Mesenchymal stem cell (in vitro differentiated cells and primary cell): ENCODE measurements around the gene PIAS4.

Experiments
- DNase-seq: peaks from one replicate; pipeline ENCODE4 v3.0.0-alpha.2; 2013
- H2AFZ ChIP-seq: one replicate; pipeline ENCODE4 v1.6.1; 2013; ENCODE audit warnings: low read depth, mild to moderate bottlenecking, control low read depth, inconsistent platforms, low read length, moderate library complexity
- H2AK5ac ChIP-seq: 2 replicates; pipeline ENCODE4 v1.6.1; 2013; ENCODE audit warnings: low read length, moderate library complexity, mild to moderate bottlenecking, inconsistent platforms; ENCODE audit not compliant: severe bottlenecking
- H2BK120ac ChIP-seq: one replicate; pipeline ENCODE4 v1.6.1; 2013; ENCODE audit warnings: low read depth, mild to moderate bottlenecking, inconsistent platforms, low read length, moderate library complexity
- H2BK12ac ChIP-seq, 2 experiments: one replicate each; pipeline ENCODE4 v1.6.1; 2013; ENCODE audit warnings: inconsistent platforms in 2 of 2, low read length in 2 of 2, mild to moderate bottlenecking in 2 of 2, moderate library complexity in 2 of 2, control low read depth in 1 of 2
- H2BK15ac ChIP-seq: one replicate; pipeline ENCODE4 v1.6.1; 2013; ENCODE audit warnings: mild to moderate bottlenecking, low read depth, inconsistent platforms; ENCODE audit not compliant: poor library complexity, severe bottlenecking
- H2BK5ac ChIP-seq: 2 replicates; pipeline ENCODE4 v1.6.1; 2013; ENCODE audit warnings: low read depth, mild to moderate bottlenecking, low read length, control low read depth, inconsistent platforms; ENCODE audit not compliant: poor library complexity, severe bottlenecking
- H3K14ac ChIP-seq, 2 experiments: one replicate each; pipeline ENCODE4 v1.6.1; 2013; ENCODE audit warnings: inconsistent platforms in 2 of 2, low read length in 2 of 2, control low read depth in 1 of 2, mild to moderate bottlenecking in 1 of 2, moderate library complexity in 1 of 2
- H3K18ac ChIP-seq, 2 experiments: one replicate each; pipeline ENCODE4 v1.6.1; 2013; ENCODE audit warnings: inconsistent platforms in 2 of 2, low read length in 2 of 2, control low read depth in 1 of 2, low read depth in 1 of 2, mild to moderate bottlenecking in 1 of 2
- H3K23ac ChIP-seq, 2 experiments: one replicate each; pipeline ENCODE4 v1.6.1; 2013; ENCODE audit warnings: inconsistent platforms in 2 of 2, low read length in 2 of 2, mild to moderate bottlenecking in 2 of 2, moderate library complexity in 2 of 2, control low read depth in 1 of 2
- H3K27ac ChIP-seq: 2 replicates; pipeline ENCODE4 v1.5.1; 2013; ENCODE audit warnings: mild to moderate bottlenecking, moderate library complexity, low read length, control low read depth, inconsistent platforms; ENCODE audit not compliant: poor library complexity, severe bottlenecking
- H3K27me3 ChIP-seq, 2 experiments: 2 replicates each; pipeline versions ENCODE4 v1.6.1 to v1.7.0; 2013; ENCODE audit warnings: low read length in 2 of 2, mild to moderate bottlenecking in 2 of 2, moderate library complexity in 2 of 2, control low read depth in 1 of 2, inconsistent platforms in 1 of 2; ENCODE audit not compliant: control insufficient read depth in 1 of 2, insufficient read depth in 1 of 2
- H3K36me3 ChIP-seq, 2 experiments: 2 replicates each; pipeline versions ENCODE4 v1.6.1 to v1.7.0; 2013; ENCODE audit warnings: low read length in 2 of 2, control low read depth in 1 of 2, inconsistent platforms in 1 of 2, low read depth in 1 of 2, mild to moderate bottlenecking in 1 of 2; ENCODE audit not compliant: insufficient read depth in 2 of 2, control insufficient read depth in 1 of 2
- H3K4ac ChIP-seq, 2 experiments: one replicate each; pipeline ENCODE4 v1.6.1; 2013; ENCODE audit warnings: inconsistent platforms in 2 of 2, low read length in 2 of 2, mild to moderate bottlenecking in 2 of 2, moderate library complexity in 2 of 2, control low read depth in 1 of 2, low read depth in 1 of 2
- H3K4me1 ChIP-seq: 2 replicates; pipeline ENCODE4 v1.6.1; 2013; ENCODE audit warnings: low read depth, low read length, control low read depth; ENCODE audit not compliant: control insufficient read depth, insufficient read depth
- H3K4me2 ChIP-seq: 2 replicates; pipeline ENCODE4 v1.6.1; 2013; ENCODE audit warnings: low read length, mild to moderate bottlenecking, inconsistent platforms; ENCODE audit not compliant: poor library complexity, severe bottlenecking
- H3K4me3 ChIP-seq, 2 experiments: 2 replicates each; pipeline versions ENCODE4 v1.5.1 to v1.7.0; 2013; ENCODE audit warnings: low read length in 2 of 2, mild to moderate bottlenecking in 2 of 2, control low read depth in 1 of 2, low read depth in 1 of 2; ENCODE audit not compliant: insufficient read depth in 1 of 2
- H3K79me1 ChIP-seq: replicated peaks from 2 replicates; pipeline ENCODE4 v1.6.1; 2013; ENCODE audit warnings: mild to moderate bottlenecking, control low read depth, low read length, inconsistent platforms; ENCODE audit not compliant: poor library complexity, severe bottlenecking
- H3K9ac ChIP-seq: 2 replicates; pipeline ENCODE4 v1.7.0; 2013; ENCODE audit warnings: mild to moderate bottlenecking, low read length, moderate library complexity
- H3K9me3 ChIP-seq: 2 replicates; pipeline ENCODE4 v1.7.0; 2013; ENCODE audit warnings: mild to moderate bottlenecking, low read length; ENCODE audit not compliant: control insufficient read depth
- H4K8ac ChIP-seq: one replicate; pipeline ENCODE4 v1.6.1; 2013; ENCODE audit warnings: inconsistent platforms, mild to moderate bottlenecking, low read length, moderate library complexity
- H4K91ac ChIP-seq: one replicate; pipeline ENCODE4 v1.6.1; 2013; ENCODE audit warnings: mild to moderate bottlenecking, low read length, inconsistent platforms
- WGBS: methylation state at CpG from one replicate; pipeline ENCODE4 v1.1.7; 2013; ENCODE audit warnings: mixed read lengths; 5-methylcytosine and 5-hydroxymethylcytosine counted together

The PIAS4 gene

GRCh38 chr19:4077800-4078684, 70.5 kb downstream of the PIAS4 start:
- no peak overlapping the region for H4K91ac ChIP-seq
- peak overlapping the region; percentile 82 for H3K9ac ChIP-seq
- no peaks in the 10 kb centered on the region for H3K9me3 ChIP-seq
- peak overlapping the region in 1 of 2 experiments; percentile 42 for H2BK12ac ChIP-seq
- peak overlapping the region; percentile 92 for H4K8ac ChIP-seq
- H3K79me1 ChIP-seq = no peaks in the 10 kb centered on the region
- peak; percentile 35 for DNase-seq
- H2BK120ac ChIP-seq = no peak overlapping the region
- H2BK5ac ChIP-seq = no peak overlapping the region
- H3K18ac ChIP-seq = peak overlapping the region; percentile 34 to 62
- no peak overlapping the region for H3K23ac ChIP-seq
- H2BK15ac ChIP-seq = peak overlapping the region; percentile 48
- peak overlapping the region; percentile 63 for H3K4me2 ChIP-seq
- H3K27me3 ChIP-seq = no peaks in the 10 kb centered on the region
- H3K4ac ChIP-seq = peak overlapping the region; percentile 6 to 26
- H3K36me3 ChIP-seq = no peaks in the 10 kb centered on the region
- H2AK5ac ChIP-seq = no peak overlapping the region
- peak overlapping the region in 1 of 2 experiments; percentile 77 for H3K4me3 ChIP-seq
- peaks cover 5% of the 10 kb centered on the region for H3K4me1 ChIP-seq
- H3K14ac ChIP-seq = peak overlapping the region in 1 of 2 experiments; percentile 41
- 46% methylated on average over 28 of the region's 33 CpGs for WGBS
- H2AFZ ChIP-seq = peak overlapping the region; percentile 58
- no peak overlapping the region for H3K27ac ChIP-seq

DNA sequence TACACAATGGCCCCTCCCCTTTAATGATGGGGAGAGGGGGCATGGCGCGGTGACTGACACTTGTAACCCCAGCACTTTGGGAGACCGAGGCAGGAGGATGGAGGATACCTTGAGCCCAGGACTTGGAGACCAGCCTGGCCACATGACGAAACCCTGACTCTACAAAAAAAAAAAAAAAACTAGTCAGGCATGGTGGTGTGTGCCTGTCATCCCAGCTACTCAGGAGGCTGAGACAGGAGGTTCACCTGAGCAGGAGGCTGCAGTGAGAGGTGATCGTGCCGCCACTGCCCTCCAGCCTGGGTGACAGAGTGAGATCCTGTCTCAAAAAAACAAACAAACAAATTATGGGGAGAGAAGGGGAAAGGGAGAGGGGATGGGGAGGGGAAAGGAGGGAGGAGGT, 72.9 kb downstream of the PIAS4 start:
- H3K36me3 ChIP-seq = no peaks in the 10 kb centered on the region
- WGBS = 75% methylated on average over 5 of the region's 6 CpGs
- H2BK120ac ChIP-seq = no peak overlapping the region
- H2AK5ac ChIP-seq = no peak overlapping the region
- H2BK5ac ChIP-seq = no peak overlapping the region
- no peaks in the 10 kb centered on the region for H3K27me3 ChIP-seq
- no peak overlapping the region for H4K91ac ChIP-seq
- H3K18ac ChIP-seq = no peak overlapping the region
- no peak overlapping the region for H3K4me3 ChIP-seq
- no peak overlapping the region for H4K8ac ChIP-seq
- DNase-seq = no peak
- H2BK15ac ChIP-seq = no peak overlapping the region
- no peak overlapping the region for H3K4ac ChIP-seq
- H3K4me1 ChIP-seq = peaks cover 7% of the 10 kb centered on the region
- H3K4me2 ChIP-seq = no peak overlapping the region
- H3K23ac ChIP-seq = no peak overlapping the region
- H3K79me1 ChIP-seq = no peaks in the 10 kb centered on the region
- H3K9me3 ChIP-seq = no peaks in the 10 kb centered on the region
- no peak overlapping the region for H2BK12ac ChIP-seq
- H2AFZ ChIP-seq = no peak overlapping the region
- H3K9ac ChIP-seq = no peak overlapping the region
- H3K14ac ChIP-seq = no peak overlapping the region
- no peak overlapping the region for H3K27ac ChIP-seq

- H3K23ac ChIP-seq = no peak overlapping the region
- H3K4me2 ChIP-seq = no peak overlapping the region
- H3K4me3 ChIP-seq = no peak overlapping the region
- H2BK120ac ChIP-seq = no peak overlapping the region
- no peaks in the 10 kb centered on the region for H3K27me3 ChIP-seq
- no peak overlapping the region for H2BK15ac ChIP-seq
- no peak for DNase-seq
- H4K91ac ChIP-seq = no peak overlapping the region
- H3K4me1 ChIP-seq = peaks cover 12% of the 10 kb centered on the region
- H2AK5ac ChIP-seq = no peak overlapping the region
- no peaks in the 10 kb centered on the region for H3K36me3 ChIP-seq
- no peaks in the 10 kb centered on the region for H3K9me3 ChIP-seq
- H3K4ac ChIP-seq = no peak overlapping the region
- H3K9ac ChIP-seq = no peak overlapping the region
- peak overlapping the region in 1 of 2 experiments; percentile 34 for H3K18ac ChIP-seq
- peak overlapping the region in 1 of 2 experiments; percentile 33 for H2BK12ac ChIP-seq
- H2BK5ac ChIP-seq = no peak overlapping the region
- H3K27ac ChIP-seq = no peak overlapping the region
- no peak overlapping the region for H3K14ac ChIP-seq
- H4K8ac ChIP-seq = no peak overlapping the region
- no peaks in the 10 kb centered on the region for H3K79me1 ChIP-seq
- WGBS = 21% methylated on average over 2 of the region's 2 CpGs
- no peak overlapping the region for H2AFZ ChIP-seq
These were observed 74.0 kb downstream of the PIAS4 start for GRCh38 chr19:4081441-4082129.

DNA sequence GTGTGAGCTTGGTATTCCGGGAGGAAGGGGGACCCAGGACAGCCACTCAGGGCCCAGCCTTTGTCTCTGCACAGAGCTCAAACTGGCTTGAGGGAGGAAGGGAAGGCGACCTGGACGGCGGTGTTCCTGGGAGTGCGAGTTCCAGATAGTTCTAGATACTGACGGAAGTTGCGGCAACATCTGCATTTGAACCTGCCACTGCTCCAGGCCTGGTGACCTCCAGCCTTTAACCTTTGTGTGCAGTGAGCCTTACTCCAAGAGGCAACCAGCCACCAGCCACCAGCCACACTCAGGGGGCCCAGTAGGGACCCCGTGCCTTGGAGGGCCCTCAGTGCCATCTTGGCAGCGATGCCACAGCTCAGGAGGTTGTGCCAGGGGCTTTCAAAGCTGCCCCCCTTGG, 74.6 kb downstream of the PIAS4 start:
- Histone ChIP-seq H2AK5ac (no peak overlapping the region), H2BK12ac (peak overlapping the region in 1 of 2 experiments; percentile 63), H3K4ac (no peak overlapping the region), H3K14ac (no peak overlapping the region), H4K91ac (no peak overlapping the region), H3K27ac (no peak overlapping the region), H3K79me1 (no peaks in the 10 kb centered on the region), H2BK5ac (no peak overlapping the region), H3K4me2 (no peak overlapping the region), H3K9ac (no peak overlapping the region), H2BK15ac (no peak overlapping the region), H3K9me3 (no peaks in the 10 kb centered on the region), H2BK120ac (no peak overlapping the region), H3K36me3 (no peaks in the 10 kb centered on the region), H3K18ac (peak overlapping the region; percentile 30 to 34), H3K4me1 (peaks cover 13% of the 10 kb centered on the region), H2AFZ (peak overlapping the region; percentile 58), H3K4me3 (no peak overlapping the region), H3K23ac (no peak overlapping the region), H3K27me3 (no peaks in the 10 kb centered on the region), H4K8ac (no peak overlapping the region)
- DNase-seq = no peak
- WGBS = 80% methylated on average over 9 of the region's 9 CpGs
